H9 (cell line): ENCODE measurements around the gene CCNO. TPM values are rescaled to one million over a fixed set of nuclear protein-coding genes. Genes with fewer than 3 reads are reported as not detected.

Experiments used
- DNase-seq: peaks from one replicate; pipeline ENCODE4 v3.0.0-alpha.2; 2017
- H2AFZ ChIP-seq: one replicate; pipeline ENCODE4 v1.6.1; 2013; ENCODE audit warnings: mild to moderate bottlenecking, low read length, control low read depth, moderate library complexity
- H2AK5ac ChIP-seq: 2 replicates; pipeline ENCODE4 v1.6.1; 2013; ENCODE audit warnings: low read length, control low read depth, mixed read lengths; ENCODE audit not compliant: insufficient read length
- H2BK120ac ChIP-seq: one replicate; pipeline ENCODE4 v1.6.1; 2013; ENCODE audit warnings: low read depth, mild to moderate bottlenecking, low read length, control low read depth, inconsistent platforms; ENCODE audit not compliant: poor library complexity, severe bottlenecking
- H2BK12ac ChIP-seq: 2 replicates; pipeline ENCODE4 v1.6.1; 2013; ENCODE audit warnings: low read length, control low read depth, mixed read lengths, low read depth; ENCODE audit not compliant: insufficient read length
- H2BK15ac ChIP-seq: 2 replicates; pipeline ENCODE4 v1.6.1; 2013; ENCODE audit warnings: low read depth, low read length, control low read depth
- H2BK20ac ChIP-seq: one replicate; pipeline ENCODE4 v1.6.1; 2013; ENCODE audit warnings: low read depth, mild to moderate bottlenecking, low read length, control low read depth, inconsistent platforms; ENCODE audit not compliant: poor library complexity, severe bottlenecking
- H2BK5ac ChIP-seq: 2 replicates; pipeline ENCODE4 v1.6.1; 2013; ENCODE audit warnings: low read length, control low read depth, mixed read lengths; ENCODE audit not compliant: insufficient read length
- H3K14ac ChIP-seq: 2 replicates; pipeline ENCODE4 v1.6.1; 2013; ENCODE audit warnings: low read length, control low read depth; ENCODE audit not compliant: insufficient read depth
- H3K18ac ChIP-seq: 2 replicates; pipeline ENCODE4 v1.6.1; 2013; ENCODE audit warnings: low read depth, mild to moderate bottlenecking, mixed read lengths, low read length, control low read depth; ENCODE audit not compliant: insufficient read length
- H3K23ac ChIP-seq: 2 replicates; pipeline ENCODE4 v1.6.1; 2013; ENCODE audit warnings: low read length, control low read depth, mixed read lengths, low read depth; ENCODE audit not compliant: insufficient read length
- H3K23me2 ChIP-seq: 2 replicates; pipeline ENCODE4 v1.6.1; 2013; ENCODE audit warnings: low read depth, mild to moderate bottlenecking, mixed read lengths, low read length, control low read depth; ENCODE audit not compliant: insufficient read length, poor library complexity, severe bottlenecking
- H3K27ac ChIP-seq: 2 replicates; pipeline ENCODE4 v1.5.1; 2013; ENCODE audit warnings: low read length, control low read depth, mixed read lengths, low read depth; ENCODE audit not compliant: insufficient read length
- H3K27me3 ChIP-seq: 2 replicates; pipeline ENCODE4 v1.6.1; 2013; ENCODE audit warnings: low read length, control low read depth, inconsistent platforms; ENCODE audit not compliant: insufficient read depth
- H3K4ac ChIP-seq: 2 replicates; pipeline ENCODE4 v1.6.1; 2013; ENCODE audit warnings: low read depth, mild to moderate bottlenecking, control low read depth, inconsistent platforms, low read length, moderate library complexity
- H3K4me1 ChIP-seq: 2 replicates; pipeline ENCODE4 v1.6.1; 2013; ENCODE audit warnings: low read length, control low read depth, inconsistent platforms; ENCODE audit not compliant: insufficient read depth
- H3K4me2 ChIP-seq: 2 replicates; pipeline ENCODE4 v1.6.1; 2013; ENCODE audit warnings: low read length, control low read depth, mixed read lengths; ENCODE audit not compliant: insufficient read length, insufficient read depth
- H3K56ac ChIP-seq: 2 replicates; pipeline ENCODE4 v1.6.1; 2013; ENCODE audit warnings: low read depth, mild to moderate bottlenecking, mixed read lengths, low read length, control low read depth; ENCODE audit not compliant: insufficient read length
- H3K79me1 ChIP-seq: 2 replicates; pipeline ENCODE4 v1.6.1; 2013; ENCODE audit warnings: low read depth, mild to moderate bottlenecking, moderate library complexity, low read length, control low read depth, inconsistent platforms; ENCODE audit not compliant: insufficient read depth, poor library complexity, severe bottlenecking
- H3K79me2 ChIP-seq: 2 replicates; pipeline ENCODE4 v1.6.1; 2013; ENCODE audit warnings: low read length, control low read depth, inconsistent platforms; ENCODE audit not compliant: insufficient read depth
- H3K9ac ChIP-seq: 2 replicates; pipeline ENCODE4 v1.6.1; 2013; ENCODE audit warnings: low read length, control low read depth, mixed read lengths; ENCODE audit not compliant: insufficient read length; ENCODE audit errors: extremely low read depth
- H3K9me3 ChIP-seq: one replicate; pipeline ENCODE4 v1.6.1; 2013; ENCODE audit warnings: low read depth, low read length, inconsistent platforms; ENCODE audit not compliant: control insufficient read depth
- H3T11ph ChIP-seq: one replicate; pipeline ENCODE4 v1.6.1; 2013; ENCODE audit warnings: mild to moderate bottlenecking, low read length, control low read depth, inconsistent platforms
- H4K20me1 ChIP-seq: one replicate; pipeline ENCODE4 v1.6.1; 2013; ENCODE audit not compliant: control insufficient read depth, insufficient read length, insufficient read depth
- H4K5ac ChIP-seq: 2 replicates; pipeline ENCODE4 v1.6.1; 2013; ENCODE audit warnings: low read depth, mild to moderate bottlenecking, mixed read lengths, low read length, control low read depth; ENCODE audit not compliant: insufficient read length
- H4K8ac ChIP-seq: replicated peaks from 2 replicates; pipeline ENCODE4 v1.6.1; 2013; ENCODE audit warnings: low read length, control low read depth, mixed read lengths, low read depth; ENCODE audit not compliant: insufficient read length
- H4K91ac ChIP-seq: 2 replicates; pipeline ENCODE4 v1.6.1; 2013; ENCODE audit warnings: low read depth, mild to moderate bottlenecking, moderate library complexity, mixed read lengths, low read length, control low read depth; ENCODE audit not compliant: insufficient read length
- H3K27ac Mint-ChIP-seq, 3 experiments: 2 replicates in 2 of 3; 3 replicates in 1 of 3; pipeline ENCODE4 v1.8.0; 2020 to 2021; ENCODE audit warnings: mixed read lengths in 3 of 3, mild to moderate bottlenecking in 1 of 3, moderate library complexity in 1 of 3
- H3K27me3 Mint-ChIP-seq: 2 replicates; pipeline ENCODE4 v1.8.0; 2021; ENCODE audit warnings: low read depth, mild to moderate bottlenecking, moderate library complexity, mixed read lengths
- H3K36me3 Mint-ChIP-seq, 3 experiments: 2 replicates in 2 of 3; 3 replicates in 1 of 3; pipeline ENCODE4 v1.8.0; 2020 to 2021; ENCODE audit warnings: low read depth in 3 of 3, mixed read lengths in 3 of 3; ENCODE audit not compliant: insufficient read depth in 1 of 3
- H3K4me1 Mint-ChIP-seq, 2 experiments: 2 replicates each; pipeline ENCODE4 v1.8.0; 2020; ENCODE audit warnings: mixed read lengths in 2 of 2
- H3K4me3 Mint-ChIP-seq, 2 experiments: 2 replicates in 1 of 2; 3 replicates in 1 of 2; pipeline ENCODE4 v1.8.0; 2020 to 2021; ENCODE audit warnings: mild to moderate bottlenecking in 2 of 2, mixed read lengths in 2 of 2, moderate library complexity in 1 of 2
- H3K9me3 Mint-ChIP-seq, 2 experiments: 2 replicates in 1 of 2; 3 replicates in 1 of 2; pipeline ENCODE4 v1.8.0; 2020; ENCODE audit warnings: mild to moderate bottlenecking in 2 of 2, mixed read lengths in 2 of 2, moderate library complexity in 1 of 2
- CTCF ChIP-seq: fragments of 200-600 bp; sonication (generic); conservative IDR thresholded peaks from 3 replicates; pipeline ENCODE4 v1.8.0; 2021; ENCODE audit warnings: antibody characterized with exemption, mild to moderate bottlenecking
- WGBS: extraction: QIAGEN DNeasy Blood & Tissue Kit; methylation state at CpG from one replicate; pipeline ENCODE4 v1.1.7; 2013; ENCODE audit warnings: missing lambda C conversion rate, low lambda C conversion rate, mixed read lengths; ENCODE audit not compliant: insufficient read length; ENCODE audit errors: extremely low coverage; 5-methylcytosine and 5-hydroxymethylcytosine counted together
- total RNA-seq: library from RNA; stranded (reverse); gene quantifications from 2 replicates; pipeline ENCODE4 v1.2.1, GENCODE V29; 2021

CCNO gene
- total RNA-seq, 1 experiment from 2014 or later: 0.24 TPM

- H3K27ac Mint-ChIP-seq: no peak overlapping the region
Observed at GRCh38 chr5:55191165-55191564, 42.2 kb downstream of the CCNO start.

More at GRCh38 chr5:55191165-55191564, 42.2 kb downstream of the CCNO start:
- no CpG with 5 or more reads among the region's 2 CpGs for WGBS
- Mint-ChIP-seq H3K4me3 (no peak overlapping the region), H3K36me3 (no peaks in the 10 kb centered on the region), H3K9me3 (no peaks in the 10 kb centered on the region), H3K27me3 (peaks cover 42% of the 10 kb centered on the region), H3K4me1 (no peaks in the 10 kb centered on the region)
- H2AK5ac ChIP-seq: no peak overlapping the region
- no peak for DNase-seq
- H2AFZ ChIP-seq: no peak overlapping the region
- H3K56ac ChIP-seq: no peak overlapping the region
- no peaks in the 10 kb centered on the region for H4K20me1 ChIP-seq
- H4K8ac ChIP-seq: no peak overlapping the region
- H3K9me3 ChIP-seq: no peaks in the 10 kb centered on the region
- H4K5ac ChIP-seq: no peak overlapping the region
- H3K27me3 ChIP-seq: no peaks in the 10 kb centered on the region
- no peak overlapping the region for H3K4ac ChIP-seq
- no peaks in the 10 kb centered on the region for H3K4me1 ChIP-seq
- H2BK12ac ChIP-seq: no peak overlapping the region
- H2BK20ac ChIP-seq: no peak overlapping the region
- H2BK5ac ChIP-seq: no peak overlapping the region
- no peak overlapping the region for H3K14ac ChIP-seq
- no peak overlapping the region for H4K91ac ChIP-seq
- H3K23me2 ChIP-seq: no peaks in the 10 kb centered on the region
- H3K9ac ChIP-seq: no peak overlapping the region
- H2BK15ac ChIP-seq: no peak overlapping the region
- H3K27ac ChIP-seq: no peak overlapping the region
- no peak overlapping the region for H3K23ac ChIP-seq
- H3K79me2 ChIP-seq: no peaks in the 10 kb centered on the region
- no peaks in the 10 kb centered on the region for H3K79me1 ChIP-seq
- no peak overlapping the region for H3K18ac ChIP-seq
- no peak overlapping the region for H3K4me2 ChIP-seq
- no peak overlapping the region for H3T11ph ChIP-seq
- TF ChIP-seq CTCF: no peak
- H2BK120ac ChIP-seq: no peak overlapping the region
